HepG2 (cell line): ENCODE data around the gene ARHGAP5. TPM values are rescaled to one million over a fixed set of nuclear protein-coding genes. Genes with fewer than 3 reads are reported as not detected.

Experiments
- HDAC6 ChIP-seq: fragments of 200-600 bp; sonication (generic); IDR thresholded peaks from 2 replicates; pipeline ENCODE4 v1.7.0; 2017; ENCODE audit warnings: mild to moderate bottlenecking, antibody characterized with exemption, low read length, low read depth
- KDM4B ChIP-seq: sonication (generic); formaldehyde crosslinking; IDR thresholded peaks from 2 replicates; pipeline ENCODE4 v1.4.0; 2020; ENCODE audit warnings: missing genetic modification reagents
- ZBTB2 ChIP-seq: sonication (generic); formaldehyde crosslinking; IDR thresholded peaks from 2 replicates; pipeline ENCODE4 v1.8.0; 2022; ENCODE audit warnings: low read depth, missing genetic modification reagents
- ZNF18 ChIP-seq: sonication (generic); formaldehyde crosslinking; IDR thresholded peaks from 2 replicates; pipeline ENCODE4 v1.8.0; 2022; ENCODE audit warnings: mild to moderate bottlenecking, missing genetic modification reagents; ENCODE audit not compliant: insufficient replicate concordance
- ZNF605 ChIP-seq: sonication (generic); formaldehyde crosslinking; IDR thresholded peaks from 2 replicates; pipeline ENCODE4 v1.8.0; 2022; ENCODE audit warnings: mild to moderate bottlenecking, missing genetic modification reagents
- ZNF766 ChIP-seq: sonication (generic); formaldehyde crosslinking; IDR thresholded peaks from 2 replicates; pipeline ENCODE4 v1.5.0; 2020; ENCODE audit warnings: missing genetic modification reagents, borderline replicate concordance
- polyA plus RNA-seq, 8 experiments: library from polyadenylated mRNA; depleted of rRNA in 3 of 8; stranded (reverse) in 7 of 8; unstranded in 1 of 8; fragments of >200 nt; fragmentation: Illumina TruSeq in 4 of 8; extraction: Trizol in 4 of 8; gene quantifications; 2 replicates each; pipeline versions ENCODE4 v1.2.1 to v1.2.3, GENCODE V29; 2011 to 2016; ENCODE audit warnings: low read depth in 4 of 8, missing spikeins in 1 of 8, mixed read lengths in 1 of 8; ENCODE audit not compliant: insufficient read depth in 1 of 8
- total RNA-seq, 5 experiments: library from RNA; depleted of rRNA; stranded (reverse); fragments of >200 nt; fragmentation: Illumina TruSeq; extraction: Trizol; gene quantifications; 2 replicates each; pipeline ENCODE4 v1.2.3, GENCODE V29; 2016; ENCODE audit warnings: low read depth in 1 of 5
- TF ChIP-seq, protein P1 (sequence below): sonication (generic); formaldehyde crosslinking; conservative IDR thresholded peaks from 2 replicates; pipeline ENCODE4 v1.8.0; 2022; ENCODE audit warnings: low read depth, missing genetic modification reagents
- TF ChIP-seq, protein P2 (sequence below): sonication (generic); formaldehyde crosslinking; IDR thresholded peaks from 2 replicates; pipeline ENCODE4 v1.5.0; 2020; ENCODE audit warnings: mild to moderate bottlenecking, missing genetic modification reagents, moderate library complexity
- TF ChIP-seq, protein P3 (sequence below): IDR thresholded peaks from 2 replicates; pipeline ENCODE4 v1.6.1; 2018; ENCODE audit warnings: missing genetic modification reagents, mild to moderate bottlenecking, missing compliant biosample characterization

ARHGAP5 gene
- total and polyA plus RNA-seq, 2 of the 13 experiments (the other 11 are each of a cell fraction or from before 2014, with no cell fraction given): 33.7 to 144 TPM

- TF ChIP-seq, protein P1, sequence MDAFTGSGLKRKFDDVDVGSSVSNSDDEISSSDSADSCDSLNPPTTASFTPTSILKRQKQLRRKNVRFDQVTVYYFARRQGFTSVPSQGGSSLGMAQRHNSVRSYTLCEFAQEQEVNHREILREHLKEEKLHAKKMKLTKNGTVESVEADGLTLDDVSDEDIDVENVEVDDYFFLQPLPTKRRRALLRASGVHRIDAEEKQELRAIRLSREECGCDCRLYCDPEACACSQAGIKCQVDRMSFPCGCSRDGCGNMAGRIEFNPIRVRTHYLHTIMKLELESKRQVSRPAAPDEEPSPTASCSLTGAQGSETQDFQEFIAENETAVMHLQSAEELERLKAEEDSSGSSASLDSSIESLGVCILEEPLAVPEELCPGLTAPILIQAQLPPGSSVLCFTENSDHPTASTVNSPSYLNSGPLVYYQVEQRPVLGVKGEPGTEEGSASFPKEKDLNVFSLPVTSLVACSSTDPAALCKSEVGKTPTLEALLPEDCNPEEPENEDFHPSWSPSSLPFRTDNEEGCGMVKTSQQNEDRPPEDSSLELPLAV (CRISPR knock-in tag): no peak
- no peak for TF ChIP-seq ZNF766
- TF ChIP-seq, protein P2, sequence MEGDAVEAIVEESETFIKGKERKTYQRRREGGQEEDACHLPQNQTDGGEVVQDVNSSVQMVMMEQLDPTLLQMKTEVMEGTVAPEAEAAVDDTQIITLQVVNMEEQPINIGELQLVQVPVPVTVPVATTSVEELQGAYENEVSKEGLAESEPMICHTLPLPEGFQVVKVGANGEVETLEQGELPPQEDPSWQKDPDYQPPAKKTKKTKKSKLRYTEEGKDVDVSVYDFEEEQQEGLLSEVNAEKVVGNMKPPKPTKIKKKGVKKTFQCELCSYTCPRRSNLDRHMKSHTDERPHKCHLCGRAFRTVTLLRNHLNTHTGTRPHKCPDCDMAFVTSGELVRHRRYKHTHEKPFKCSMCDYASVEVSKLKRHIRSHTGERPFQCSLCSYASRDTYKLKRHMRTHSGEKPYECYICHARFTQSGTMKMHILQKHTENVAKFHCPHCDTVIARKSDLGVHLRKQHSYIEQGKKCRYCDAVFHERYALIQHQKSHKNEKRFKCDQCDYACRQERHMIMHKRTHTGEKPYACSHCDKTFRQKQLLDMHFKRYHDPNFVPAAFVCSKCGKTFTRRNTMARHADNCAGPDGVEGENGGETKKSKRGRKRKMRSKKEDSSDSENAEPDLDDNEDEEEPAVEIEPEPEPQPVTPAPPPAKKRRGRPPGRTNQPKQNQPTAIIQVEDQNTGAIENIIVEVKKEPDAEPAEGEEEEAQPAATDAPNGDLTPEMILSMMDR (CRISPR knock-in tag): no peak
- no peak for TF ChIP-seq HDAC6
- TF ChIP-seq ZBTB2: no peak
- TF ChIP-seq ZNF605: no peak
- TF ChIP-seq, protein P3, sequence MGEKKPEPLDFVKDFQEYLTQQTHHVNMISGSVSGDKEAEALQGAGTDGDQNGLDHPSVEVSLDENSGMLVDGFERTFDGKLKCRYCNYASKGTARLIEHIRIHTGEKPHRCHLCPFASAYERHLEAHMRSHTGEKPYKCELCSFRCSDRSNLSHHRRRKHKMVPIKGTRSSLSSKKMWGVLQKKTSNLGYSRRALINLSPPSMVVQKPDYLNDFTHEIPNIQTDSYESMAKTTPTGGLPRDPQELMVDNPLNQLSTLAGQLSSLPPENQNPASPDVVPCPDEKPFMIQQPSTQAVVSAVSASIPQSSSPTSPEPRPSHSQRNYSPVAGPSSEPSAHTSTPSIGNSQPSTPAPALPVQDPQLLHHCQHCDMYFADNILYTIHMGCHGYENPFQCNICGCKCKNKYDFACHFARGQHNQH (CRISPR knock-in tag): no peak
- TF ChIP-seq KDM4B (CRISPR knock-in tag): no peak
- no peak for TF ChIP-seq ZNF18 (CRISPR knock-in tag)
Observed at GRCh38 chr14:32104308-32104707, 27.2 kb downstream of the ARHGAP5 start (continued).
